H1 (cell line): ENCODE results near the gene GBX1. TPM values are rescaled to one million over a fixed set of nuclear protein-coding genes. Genes with fewer than 3 reads are reported as not detected.

Source experiments
- CTCF ChIA-PET: fragments of 300-600 bp; sonication (Branson Sonifier 250); formaldehyde crosslinking; loops from one replicate; lab custom pipeline; 2021; ENCODE audit not compliant: partially characterized antibody; lab: Charles Lee
- POLR2A ChIA-PET: fragments of 300-600 bp; sonication (Branson Sonifier 250); formaldehyde crosslinking; loops from one replicate; lab custom pipeline; 2021; ENCODE audit warnings: inconsistent platforms; ENCODE audit not compliant: partially characterized antibody; lab: Charles Lee
- DNase-seq, 2 experiments: peaks; one replicate each; pipeline versions ENCODE4 v3.0.0 to v3.0.0-alpha.2; 2010 to 2022; ENCODE audit warnings: low spot score in 2 of 2, low read depth in 1 of 2, mixed read lengths in 1 of 2
- FAIRE-seq: peaks from 2 replicates; lab custom pipeline; 2011; peaks lifted over from hg19 to GRCh38; lab: Jason Lieb, UNC
- H2AFZ ChIP-seq: 2 replicates; pipeline ENCODE4 v1.8.1; 2012; ENCODE audit warnings: low read length, inconsistent platforms
- H2AK5ac ChIP-seq: 2 replicates; pipeline ENCODE4 v1.6.1; 2013; ENCODE audit warnings: low read depth, low read length
- H2BK120ac ChIP-seq: replicated peaks from 2 replicates; pipeline ENCODE3; 2013; ENCODE audit warnings: low read depth, low read length, inconsistent platforms
- H2BK12ac ChIP-seq: 2 replicates; pipeline ENCODE4 v1.6.1; 2013; ENCODE audit warnings: low read depth, low read length
- H2BK15ac ChIP-seq: 2 replicates; pipeline ENCODE4 v1.6.1; 2013; ENCODE audit warnings: low read length
- H2BK20ac ChIP-seq: 2 replicates; pipeline ENCODE4 v1.6.1; 2013; ENCODE audit warnings: low read length
- H2BK5ac ChIP-seq: 2 replicates; pipeline ENCODE4 v1.6.1; 2013; ENCODE audit warnings: low read depth, low read length
- H3K14ac ChIP-seq: 2 replicates; pipeline ENCODE4 v1.6.1; 2013; ENCODE audit warnings: inconsistent platforms; ENCODE audit not compliant: insufficient read length
- H3K18ac ChIP-seq: 2 replicates; pipeline ENCODE4 v1.6.1; 2013; ENCODE audit warnings: low read length; ENCODE audit errors: extremely low read depth
- H3K23ac ChIP-seq: 2 replicates; pipeline ENCODE4 v1.6.1; 2013; ENCODE audit warnings: inconsistent platforms; ENCODE audit not compliant: insufficient read length
- H3K23me2 ChIP-seq: 2 replicates; pipeline ENCODE4 v1.6.1; 2013; ENCODE audit warnings: low read depth, low read length
- H3K27ac ChIP-seq: 2 replicates; pipeline ENCODE4 v1.6.1; 2011; ENCODE audit warnings: low read depth, low read length, inconsistent platforms
- H3K27me3 ChIP-seq, 4 experiments: replicated peaks in 1 of 4; 1 replicate in 1 of 4; 2 replicates in 3 of 4; pipeline versions ENCODE4 v1.6.1 to v1.8.1; 2011 to 2013; ENCODE audit warnings: low read length in 3 of 4, mild to moderate bottlenecking in 3 of 4, inconsistent platforms in 2 of 4, mixed read lengths in 2 of 4, moderate library complexity in 1 of 4; ENCODE audit not compliant: control insufficient read depth in 3 of 4, insufficient read depth in 3 of 4; ENCODE audit errors: extremely low read depth in 1 of 4
- H3K36me3 ChIP-seq, 4 experiments: 2 replicates each; pipeline versions ENCODE4 v1.6.1 to v1.8.1; 2011 to 2013; ENCODE audit warnings: mild to moderate bottlenecking in 4 of 4, low read length in 3 of 4, moderate library complexity in 2 of 4, control low read depth in 1 of 4, inconsistent platforms in 1 of 4; ENCODE audit not compliant: insufficient read depth in 4 of 4, control insufficient read depth in 2 of 4
- H3K4ac ChIP-seq: replicated peaks from 2 replicates; pipeline ENCODE3; 2013; ENCODE audit warnings: low read length, low read depth, mixed read lengths, inconsistent platforms; ENCODE audit not compliant: insufficient read length
- H3K4me1 ChIP-seq, 4 experiments: replicated peaks in 1 of 4; 1 replicate in 1 of 4; 2 replicates in 3 of 4; pipeline versions ENCODE4 v1.6.1 to v1.8.1; 2011 to 2013; ENCODE audit warnings: low read length in 3 of 4, inconsistent platforms in 2 of 4, mixed read lengths in 1 of 4; ENCODE audit not compliant: insufficient read depth in 4 of 4, control insufficient read depth in 3 of 4
- H3K4me2 ChIP-seq, 2 experiments: 2 replicates each; pipeline versions ENCODE4 v1.6.1 to v1.8.1; 2011 to 2013; ENCODE audit warnings: low read depth in 2 of 2, low read length in 2 of 2, control low read depth in 1 of 2, inconsistent platforms in 1 of 2, mild to moderate bottlenecking in 1 of 2; ENCODE audit not compliant: insufficient read depth in 1 of 2
- H3K4me3 ChIP-seq, 4 experiments: fragments of 200-600, 300-600 bp in 1 of 4; sonication (generic), shearing (Covaris generic), sonication (Bioruptor Twin) in 1 of 4; 2 replicates each; pipeline versions ENCODE4 v1.5.1 to v1.8.1; 2011 to 2016; ENCODE audit warnings: low read length in 4 of 4, low read depth in 3 of 4, control low read depth in 2 of 4, inconsistent platforms in 2 of 4, mild to moderate bottlenecking in 2 of 4, mixed read lengths in 1 of 4, moderate library complexity in 1 of 4; ENCODE audit not compliant: insufficient read depth in 2 of 4; ENCODE audit errors: extremely low read depth in 1 of 4
- H3K56ac ChIP-seq: replicated peaks from 2 replicates; pipeline ENCODE3; 2013; ENCODE audit warnings: low read depth, mild to moderate bottlenecking, mixed read lengths, low read length, inconsistent platforms; ENCODE audit not compliant: insufficient read length
- H3K79me1 ChIP-seq: 2 replicates; pipeline ENCODE4 v1.6.1; 2013; ENCODE audit warnings: low read depth, low read length, control low read depth
- H3K79me2 ChIP-seq, 2 experiments: 2 replicates each; pipeline versions ENCODE4 v1.6.1 to v1.8.1; 2012 to 2013; ENCODE audit warnings: low read length in 2 of 2, mild to moderate bottlenecking in 2 of 2, inconsistent platforms in 1 of 2; ENCODE audit not compliant: insufficient read depth in 2 of 2, control insufficient read depth in 1 of 2
- H3K9ac ChIP-seq, 4 experiments: replicated peaks in 1 of 4; 1 replicate in 1 of 4; 2 replicates in 3 of 4; pipeline versions ENCODE4 v1.6.1 to v1.8.1; 2011 to 2013; ENCODE audit warnings: low read depth in 3 of 4, low read length in 3 of 4, control low read depth in 2 of 4, mild to moderate bottlenecking in 2 of 4, moderate library complexity in 2 of 4, inconsistent platforms in 1 of 4; ENCODE audit errors: extremely low read depth in 1 of 4
- H3K9me3 ChIP-seq, 2 experiments: 2 replicates each; pipeline versions ENCODE4 v1.6.1 to v1.8.1; 2012 to 2013; ENCODE audit warnings: mild to moderate bottlenecking in 2 of 2, moderate library complexity in 2 of 2, control low read depth in 1 of 2, inconsistent platforms in 1 of 2, low read depth in 1 of 2, low read length in 1 of 2, mixed read lengths in 1 of 2; ENCODE audit not compliant: insufficient read depth in 2 of 2
- H4K20me1 ChIP-seq, 2 experiments: replicated peaks in 1 of 2; 2 replicates each; pipeline versions ENCODE3 to v1.8.1; 2011 to 2013; ENCODE audit warnings: inconsistent platforms in 2 of 2, low read length in 2 of 2, mild to moderate bottlenecking in 1 of 2; ENCODE audit not compliant: insufficient read depth in 2 of 2, control insufficient read depth in 1 of 2
- H4K5ac ChIP-seq: 2 replicates; pipeline ENCODE4 v1.6.1; 2013; ENCODE audit warnings: low read length, low read depth, mixed read lengths, inconsistent platforms; ENCODE audit not compliant: insufficient read length
- H4K8ac ChIP-seq: 2 replicates; pipeline ENCODE4 v1.8.0; 2013; ENCODE audit warnings: mild to moderate bottlenecking, moderate library complexity, low read length, inconsistent platforms; ENCODE audit not compliant: insufficient read depth; ENCODE audit errors: extremely low read depth
- H4K91ac ChIP-seq: replicated peaks from 2 replicates; pipeline ENCODE3; 2013; ENCODE audit warnings: low read length, mixed read lengths, inconsistent platforms; ENCODE audit not compliant: insufficient read length
- ATF3 ChIP-seq: IDR thresholded peaks from 2 replicates; pipeline ENCODE4 v1.6.1; 2011; ENCODE audit warnings: low read depth, mild to moderate bottlenecking, low read length; ENCODE audit not compliant: insufficient read depth
- BACH1 ChIP-seq: IDR thresholded peaks from 2 replicates; pipeline ENCODE4 v1.6.1; 2012; ENCODE audit warnings: low read length, improper control_type of control experiment
- CHD2 ChIP-seq: IDR thresholded peaks from 2 replicates; pipeline ENCODE4 v1.6.1; 2012; ENCODE audit warnings: low read length, improper control_type of control experiment
- CREB1 ChIP-seq: IDR thresholded peaks from 2 replicates; pipeline ENCODE4 v1.6.1; 2012; ENCODE audit warnings: inconsistent platforms
- JUN ChIP-seq: IDR thresholded peaks from 2 replicates; pipeline ENCODE4 v1.6.1; 2011; ENCODE audit warnings: low read depth, mild to moderate bottlenecking, improper control_type of control experiment, low read length
- KDM5A ChIP-seq: fragments of 200-600 bp; IDR thresholded peaks from 2 replicates; pipeline ENCODE4 v1.7.1; 2012; ENCODE audit warnings: mild to moderate bottlenecking, low read length, inconsistent platforms, mixed read lengths
- POLR2AphosphoS5 ChIP-seq: IDR thresholded peaks from 2 replicates; pipeline ENCODE4 v1.6.1; 2011; ENCODE audit warnings: low read depth, low read length
- POU5F1 ChIP-seq: IDR thresholded peaks from 2 replicates; pipeline ENCODE4 v1.6.1; 2011; ENCODE audit warnings: low read depth, mild to moderate bottlenecking, low read length, moderate library complexity
- RBBP5 ChIP-seq: IDR thresholded peaks from 2 replicates; pipeline ENCODE4 v1.7.1; 2012; ENCODE audit warnings: low read depth, mild to moderate bottlenecking, inconsistent platforms, low read length, moderate library complexity, borderline replicate concordance
- RFX5 ChIP-seq: IDR thresholded peaks from 2 replicates; pipeline ENCODE4 v1.6.1; 2011; ENCODE audit warnings: low read depth, low read length, improper control_type of control experiment, borderline replicate concordance
- RNF2 ChIP-seq: fragments of 200-900, 300-1000 bp; sonication (generic); IDR thresholded peaks from 2 replicates; pipeline ENCODE4 v1.7.1; 2016; ENCODE audit warnings: borderline replicate concordance, low read depth, mild to moderate bottlenecking, antibody characterized with exemption, low read length; ENCODE audit not compliant: poor library complexity, severe bottlenecking; ENCODE audit errors: missing control alignments
- SRF ChIP-seq: IDR thresholded peaks from 2 replicates; pipeline ENCODE4 v1.6.1; 2011; ENCODE audit warnings: mild to moderate bottlenecking, low read depth, low read length, moderate library complexity
- YY1 ChIP-seq: IDR thresholded peaks from 2 replicates; pipeline ENCODE4 v1.6.1; 2011; ENCODE audit warnings: low read depth, mild to moderate bottlenecking, low read length
- WGBS, 2 experiments: shearing (Covaris generic) in 1 of 2; methylation state at CpG; one replicate each; pipeline versions ENCODE4 v1.1.6 to v1.1.7; 2013 to 2015; ENCODE audit warnings: low lambda C conversion rate in 2 of 2, mixed read lengths in 2 of 2, inconsistent platforms in 1 of 2, low coverage in 1 of 2, missing lambda C conversion rate in 1 of 2; ENCODE audit not compliant: insufficient replicate concordance in 2 of 2, insufficient coverage in 1 of 2, insufficient read length in 1 of 2; ENCODE audit errors: extremely low coverage in 1 of 2, missing lambda C conversion rate in 1 of 2; 5-methylcytosine and 5-hydroxymethylcytosine counted together
- polyA plus RNA-seq, 7 experiments: library from polyadenylated mRNA; depleted of rRNA in 3 of 7; stranded (reverse) in 5 of 7; unstranded in 2 of 7; fragments of >200 nt in 5 of 7; fragments of 200-250 nt in 2 of 7; gene quantifications; 1 replicate in 5 of 7; 2 replicates in 1 of 7; 4 replicates in 1 of 7; pipeline versions ENCODE4 v1.2.1 to v1.2.3, GENCODE V29; 2011 to 2013; ENCODE audit warnings: missing spikeins in 2 of 7, mixed read lengths in 2 of 7
- total RNA-seq: library from RNA; stranded (reverse); fragmentation: NEBNext Ultra II Directional; extraction: Animal tissue kit (Norgen Biotek cat#: 25700); gene quantifications from 2 replicates; pipeline ENCODE4 v1.2.1, GENCODE V29; 2021

Gene GBX1
- total and polyA plus RNA-seq, 2 of the 8 experiments (the other 6 are each of a cell fraction or from before 2014, with no cell fraction given) = not detected

GRCh38 chr7:151186640-151187408 lies 19.3 kb upstream of the GBX1 start, which contains the start of gene ASB10:
Gene ASB10, minus strand, starts transcription at chr7:151187250. Its CDS starts 120 bp downstream, at chr7:151187130.
- no peaks in the 10 kb centered on the region for H4K20me1 ChIP-seq
- no peak for FAIRE-seq
- no peak within 1 kb of the TSS for H3K4me2 ChIP-seq
- H4K5ac ChIP-seq = no peak within 1 kb of the TSS
- H4K8ac ChIP-seq = no peak within 1 kb of the TSS; the same call in 1 of the 2 replicates
- no peaks in the 10 kb centered on the region for H3K79me2 ChIP-seq
- H3K56ac ChIP-seq = no peak within 1 kb of the TSS
- H3K14ac ChIP-seq = no peak within 1 kb of the TSS
- ChIA-PET CTCF (interaction anchor here (0.7 to 1.4 kb wide), 5 partner anchors 10 to 169 kb away, joined by 3 to 4 read pairs (median 3); no protein-coding TSS in a partner anchor), POLR2A (interaction anchor here (0.9 kb wide), 1 partner anchor 26 kb away, joined by 4 read pairs; no protein-coding TSS in a partner anchor)
- H3K79me1 ChIP-seq = no peaks in the 10 kb centered on the region
- H4K91ac ChIP-seq = no peak within 1 kb of the TSS
- H3K4ac ChIP-seq = no peak within 1 kb of the TSS
- H3K36me3 ChIP-seq = no peaks in the 10 kb centered on the region
- 86% methylated on average over 20 of the region's 22 CpGs; no CpG with 5 or more reads in 1 of the 2 experiments for WGBS, 2 experiments
- no peak within 1 kb of the TSS for H3K4me3 ChIP-seq
- H3K4me1 ChIP-seq = no peaks in the 10 kb centered on the region
- no peak within 1 kb of the TSS for H2AK5ac ChIP-seq
- H3K27me3 ChIP-seq = no peaks in the 10 kb centered on the region
- 0 out of 2 replicates have a peak within 1 kb of the TSS, but pooled peaks have one; percentile 46 for H2BK15ac ChIP-seq
- no peak within 1 kb of the TSS for H2AFZ ChIP-seq
- H2BK5ac ChIP-seq = no peak within 1 kb of the TSS
- no peak within 1 kb of the TSS for H3K9ac ChIP-seq
- H3K27ac ChIP-seq = no peak within 1 kb of the TSS
- H3K9me3 ChIP-seq = no peaks in the 10 kb centered on the region
- no peak within 1 kb of the TSS for H3K18ac ChIP-seq
- H2BK120ac ChIP-seq = no peak within 1 kb of the TSS
- H2BK12ac ChIP-seq = no peak within 1 kb of the TSS
- no peaks in the 10 kb centered on the region for H3K23me2 ChIP-seq
- no peak within 1 kb of the TSS for H2BK20ac ChIP-seq
- no peak within 1 kb of the TSS for H3K23ac ChIP-seq
- no peak for DNase-seq
- TF ChIP-seq POLR2AphosphoS5 (no peak), JUN (no peak), CHD2 (no peak), RFX5 (no peak), KDM5A (no peak), YY1 (no peak), BACH1 (no peak), SRF (no peak), RNF2 (no peak), ATF3 (no peak), CREB1 (no peak), POU5F1 (no peak), RBBP5 (no peak)
